Gastroesophageal sphincter (tissue), 3 donors: Measurements from ENCODE around the gene SORBS1.

Experiments
- POLR2AphosphoS5 ChIP-seq: sonication (generic); formaldehyde crosslinking; IDR thresholded peaks from one replicate; pipeline ENCODE4 v1.6.1; 2017; ENCODE audit warnings: antibody characterized with exemption
- TF ChIP-seq, protein P1 (sequence below), 4 experiments: fragments of 200-600 bp in 2 of 4; fragments of 450-650 bp in 2 of 4; sonication (generic) in 1 of 4; IDR thresholded peaks; one replicate each; pipeline ENCODE4 v1.5.1; 2017 to 2019; ENCODE audit warnings: antibody characterized with exemption in 4 of 4, mild to moderate bottlenecking in 2 of 4, moderate library complexity in 2 of 4

DNA sequence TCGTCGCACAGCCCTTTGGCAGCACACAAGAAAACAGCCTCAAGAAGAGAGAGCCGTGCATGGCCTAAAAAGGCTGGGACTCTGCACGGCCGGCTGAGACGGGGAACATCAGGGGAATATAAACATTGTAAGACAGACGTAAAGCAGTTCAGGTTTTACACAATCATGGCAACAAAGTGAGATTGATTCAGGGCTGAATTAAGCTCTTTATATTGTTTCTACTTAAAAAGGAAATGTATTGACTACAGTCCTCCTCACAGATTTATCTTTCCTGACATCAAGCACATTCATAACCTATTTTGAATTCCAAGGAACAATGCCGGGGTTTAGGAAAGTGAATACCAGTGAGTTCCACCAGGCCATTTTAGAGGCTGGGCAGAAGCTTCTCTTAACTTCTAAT lies 25.2 kb downstream of the SORBS1 start:
- TF ChIP-seq, protein P1, sequence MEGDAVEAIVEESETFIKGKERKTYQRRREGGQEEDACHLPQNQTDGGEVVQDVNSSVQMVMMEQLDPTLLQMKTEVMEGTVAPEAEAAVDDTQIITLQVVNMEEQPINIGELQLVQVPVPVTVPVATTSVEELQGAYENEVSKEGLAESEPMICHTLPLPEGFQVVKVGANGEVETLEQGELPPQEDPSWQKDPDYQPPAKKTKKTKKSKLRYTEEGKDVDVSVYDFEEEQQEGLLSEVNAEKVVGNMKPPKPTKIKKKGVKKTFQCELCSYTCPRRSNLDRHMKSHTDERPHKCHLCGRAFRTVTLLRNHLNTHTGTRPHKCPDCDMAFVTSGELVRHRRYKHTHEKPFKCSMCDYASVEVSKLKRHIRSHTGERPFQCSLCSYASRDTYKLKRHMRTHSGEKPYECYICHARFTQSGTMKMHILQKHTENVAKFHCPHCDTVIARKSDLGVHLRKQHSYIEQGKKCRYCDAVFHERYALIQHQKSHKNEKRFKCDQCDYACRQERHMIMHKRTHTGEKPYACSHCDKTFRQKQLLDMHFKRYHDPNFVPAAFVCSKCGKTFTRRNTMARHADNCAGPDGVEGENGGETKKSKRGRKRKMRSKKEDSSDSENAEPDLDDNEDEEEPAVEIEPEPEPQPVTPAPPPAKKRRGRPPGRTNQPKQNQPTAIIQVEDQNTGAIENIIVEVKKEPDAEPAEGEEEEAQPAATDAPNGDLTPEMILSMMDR (IDR thresholded peaks at IDR 0.05), result peak in 2 of 4 experiments; percentile 43 to 59
- peak; percentile 97 for TF ChIP-seq POLR2AphosphoS5
